K562 (cell line): ENCODE data around the gene KLHL25.

Source experiments
- CREB1 ChIP-seq, 2 experiments: sonication (generic) in 1 of 2; formaldehyde crosslinking in 1 of 2; IDR thresholded peaks; 2 replicates each; pipeline versions ENCODE4 v1.6.1 to v1.8.0; 2012 to 2022; ENCODE audit warnings: inconsistent platforms in 1 of 2, mild to moderate bottlenecking in 1 of 2, missing genetic modification reagents in 1 of 2, moderate library complexity in 1 of 2
- FOXA3 ChIP-seq, 2 experiments: fragments of 450-650 bp in 1 of 2; sonication (generic) in 1 of 2; formaldehyde crosslinking; IDR thresholded peaks in 1 of 2; conservative IDR thresholded peaks in 1 of 2; 2 replicates each; pipeline versions ENCODE4 v1.4.0 to v1.8.0; 2020 to 2022; ENCODE audit warnings: mild to moderate bottlenecking in 2 of 2, missing genetic modification reagents in 1 of 2
- PPARD ChIP-seq: fragments of 250-450 bp; sonication (Bioruptor Pico); IDR thresholded peaks from 2 replicates; pipeline ENCODE4 v1.8.0; 2022; ENCODE audit warnings: inconsistent platforms, mild to moderate bottlenecking, moderate library complexity
- ZNF384 ChIP-seq: IDR thresholded peaks from 2 replicates; pipeline ENCODE4 v1.6.1; 2012; ENCODE audit warnings: low read depth, low read length, improper control_type of control experiment
- ZNF644 ChIP-seq: fragments of 200-800 bp; sonication (Bioruptor generic); IDR thresholded peaks from 2 replicates; pipeline ENCODE4 v1.6.1; 2016; ENCODE audit warnings: low read depth, missing genetic modification characterization, missing compliant biosample characterization
- TF ChIP-seq, protein P1 (sequence below), 3 experiments: IDR thresholded peaks in 2 of 3; conservative IDR thresholded peaks in 1 of 3; 2 replicates each; pipeline ENCODE4 v1.5.1; 2011 to 2012; ENCODE audit warnings: low read length in 3 of 3, mild to moderate bottlenecking in 3 of 3, control low read depth in 2 of 3, improper control_type of control experiment in 1 of 3, inconsistent platforms in 1 of 3, low read depth in 1 of 3, mixed read lengths in 1 of 3, moderate library complexity in 1 of 3; ENCODE audit not compliant: insufficient read depth in 2 of 3
- TF ChIP-seq, protein P2 (sequence below): sonication (generic); formaldehyde crosslinking; IDR thresholded peaks from 2 replicates; pipeline ENCODE4 v1.8.0; 2022; ENCODE audit warnings: mild to moderate bottlenecking, missing genetic modification reagents
- TF ChIP-seq, protein P3 (sequence below), 2 experiments: fragments of 450-650 bp; formaldehyde crosslinking in 1 of 2; IDR thresholded peaks; 2 replicates each; pipeline versions ENCODE4 v1.4.0 to v1.6.1; 2014 to 2020; ENCODE audit warnings: mild to moderate bottlenecking in 2 of 2, borderline replicate concordance in 1 of 2, low read depth in 1 of 2
- TF ChIP-seq, protein P4 (sequence below): sonication (generic); formaldehyde crosslinking; IDR thresholded peaks from 2 replicates; pipeline ENCODE4 v1.9.0; 2022; ENCODE audit warnings: mild to moderate bottlenecking, missing genetic modification reagents

DNA sequence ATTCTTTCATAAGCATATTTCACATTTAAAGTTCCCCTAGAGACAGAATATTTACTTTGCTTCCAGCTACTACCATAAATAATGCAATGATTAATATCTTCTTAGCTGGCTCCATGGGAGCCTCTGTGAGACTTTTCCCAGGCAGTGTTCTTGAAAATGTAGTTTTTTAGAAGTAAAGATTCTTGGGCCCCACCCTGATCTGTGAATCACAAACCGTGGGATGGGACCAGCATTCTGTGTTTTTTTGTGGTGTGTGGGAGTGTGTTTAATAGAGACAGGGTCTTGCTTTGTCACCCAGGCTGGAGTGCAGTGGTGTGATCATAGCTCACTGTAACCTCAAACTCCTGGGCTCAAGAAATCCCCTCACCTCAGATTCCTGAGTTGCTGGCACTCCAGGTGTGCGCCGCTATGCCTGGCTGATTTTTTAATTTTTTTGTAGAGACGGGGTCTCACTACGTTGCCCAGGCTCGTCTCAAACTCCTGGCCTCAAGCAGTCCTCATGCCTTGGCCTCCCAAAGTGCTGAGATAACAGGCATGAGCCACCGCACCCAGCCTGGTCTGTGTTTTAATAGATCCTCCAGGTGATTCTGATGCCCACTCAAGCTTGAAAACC is 83.0 kb downstream of the KLHL25 start:
- TF ChIP-seq, protein P1, sequence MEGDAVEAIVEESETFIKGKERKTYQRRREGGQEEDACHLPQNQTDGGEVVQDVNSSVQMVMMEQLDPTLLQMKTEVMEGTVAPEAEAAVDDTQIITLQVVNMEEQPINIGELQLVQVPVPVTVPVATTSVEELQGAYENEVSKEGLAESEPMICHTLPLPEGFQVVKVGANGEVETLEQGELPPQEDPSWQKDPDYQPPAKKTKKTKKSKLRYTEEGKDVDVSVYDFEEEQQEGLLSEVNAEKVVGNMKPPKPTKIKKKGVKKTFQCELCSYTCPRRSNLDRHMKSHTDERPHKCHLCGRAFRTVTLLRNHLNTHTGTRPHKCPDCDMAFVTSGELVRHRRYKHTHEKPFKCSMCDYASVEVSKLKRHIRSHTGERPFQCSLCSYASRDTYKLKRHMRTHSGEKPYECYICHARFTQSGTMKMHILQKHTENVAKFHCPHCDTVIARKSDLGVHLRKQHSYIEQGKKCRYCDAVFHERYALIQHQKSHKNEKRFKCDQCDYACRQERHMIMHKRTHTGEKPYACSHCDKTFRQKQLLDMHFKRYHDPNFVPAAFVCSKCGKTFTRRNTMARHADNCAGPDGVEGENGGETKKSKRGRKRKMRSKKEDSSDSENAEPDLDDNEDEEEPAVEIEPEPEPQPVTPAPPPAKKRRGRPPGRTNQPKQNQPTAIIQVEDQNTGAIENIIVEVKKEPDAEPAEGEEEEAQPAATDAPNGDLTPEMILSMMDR (IDR thresholded peaks at IDR 0.05 in 2 of 3, conservative IDR thresholded peaks at IDR 0.05 in 1 of 3; ENCODE audit: insufficient read depth in 2 of 3, low read depth in 1 of 3, low read length in 3 of 3), result no peak
- TF ChIP-seq, protein P2, sequence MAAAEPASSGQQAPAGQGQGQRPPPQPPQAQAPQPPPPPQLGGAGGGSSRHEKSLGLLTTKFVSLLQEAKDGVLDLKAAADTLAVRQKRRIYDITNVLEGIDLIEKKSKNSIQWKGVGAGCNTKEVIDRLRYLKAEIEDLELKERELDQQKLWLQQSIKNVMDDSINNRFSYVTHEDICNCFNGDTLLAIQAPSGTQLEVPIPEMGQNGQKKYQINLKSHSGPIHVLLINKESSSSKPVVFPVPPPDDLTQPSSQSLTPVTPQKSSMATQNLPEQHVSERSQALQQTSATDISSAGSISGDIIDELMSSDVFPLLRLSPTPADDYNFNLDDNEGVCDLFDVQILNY (CRISPR knock-in tag), result no peak
- TF ChIP-seq ZNF384 (no peak), CREB1 (IDR thresholded peaks at IDR 0.05) (no peak), CREB1 (CRISPR knock-in tag; IDR thresholded peaks at IDR 0.05) (no peak), FOXA3 (CRISPR knock-in tag; conservative IDR thresholded peaks at IDR 0.05 in 1 of 2, IDR thresholded peaks at IDR 0.05 in 1 of 2) (no peak), ZNF644 (tag) (no peak), PPARD (CRISPR knock-in tag) (no peak)
- TF ChIP-seq, protein P3, sequence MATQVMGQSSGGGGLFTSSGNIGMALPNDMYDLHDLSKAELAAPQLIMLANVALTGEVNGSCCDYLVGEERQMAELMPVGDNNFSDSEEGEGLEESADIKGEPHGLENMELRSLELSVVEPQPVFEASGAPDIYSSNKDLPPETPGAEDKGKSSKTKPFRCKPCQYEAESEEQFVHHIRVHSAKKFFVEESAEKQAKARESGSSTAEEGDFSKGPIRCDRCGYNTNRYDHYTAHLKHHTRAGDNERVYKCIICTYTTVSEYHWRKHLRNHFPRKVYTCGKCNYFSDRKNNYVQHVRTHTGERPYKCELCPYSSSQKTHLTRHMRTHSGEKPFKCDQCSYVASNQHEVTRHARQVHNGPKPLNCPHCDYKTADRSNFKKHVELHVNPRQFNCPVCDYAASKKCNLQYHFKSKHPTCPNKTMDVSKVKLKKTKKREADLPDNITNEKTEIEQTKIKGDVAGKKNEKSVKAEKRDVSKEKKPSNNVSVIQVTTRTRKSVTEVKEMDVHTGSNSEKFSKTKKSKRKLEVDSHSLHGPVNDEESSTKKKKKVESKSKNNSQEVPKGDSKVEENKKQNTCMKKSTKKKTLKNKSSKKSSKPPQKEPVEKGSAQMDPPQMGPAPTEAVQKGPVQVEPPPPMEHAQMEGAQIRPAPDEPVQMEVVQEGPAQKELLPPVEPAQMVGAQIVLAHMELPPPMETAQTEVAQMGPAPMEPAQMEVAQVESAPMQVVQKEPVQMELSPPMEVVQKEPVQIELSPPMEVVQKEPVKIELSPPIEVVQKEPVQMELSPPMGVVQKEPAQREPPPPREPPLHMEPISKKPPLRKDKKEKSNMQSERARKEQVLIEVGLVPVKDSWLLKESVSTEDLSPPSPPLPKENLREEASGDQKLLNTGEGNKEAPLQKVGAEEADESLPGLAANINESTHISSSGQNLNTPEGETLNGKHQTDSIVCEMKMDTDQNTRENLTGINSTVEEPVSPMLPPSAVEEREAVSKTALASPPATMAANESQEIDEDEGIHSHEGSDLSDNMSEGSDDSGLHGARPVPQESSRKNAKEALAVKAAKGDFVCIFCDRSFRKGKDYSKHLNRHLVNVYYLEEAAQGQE (IDR thresholded peaks at IDR 0.05; ENCODE audit: borderline replicate concordance), result no peak
- TF ChIP-seq, protein P3 (CRISPR knock-in tag; IDR thresholded peaks at IDR 0.05; ENCODE audit: low read depth), result no peak
- TF ChIP-seq, protein P4, sequence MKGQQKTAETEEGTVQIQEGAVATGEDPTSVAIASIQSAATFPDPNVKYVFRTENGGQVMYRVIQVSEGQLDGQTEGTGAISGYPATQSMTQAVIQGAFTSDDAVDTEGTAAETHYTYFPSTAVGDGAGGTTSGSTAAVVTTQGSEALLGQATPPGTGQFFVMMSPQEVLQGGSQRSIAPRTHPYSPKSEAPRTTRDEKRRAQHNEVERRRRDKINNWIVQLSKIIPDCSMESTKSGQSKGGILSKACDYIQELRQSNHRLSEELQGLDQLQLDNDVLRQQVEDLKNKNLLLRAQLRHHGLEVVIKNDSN (CRISPR knock-in tag), result no peak
